H9 (cell line): Measurements from ENCODE around the gene MSH4. TPM values are rescaled to one million over a fixed set of nuclear protein-coding genes. Genes with fewer than 3 reads are reported as not detected.

Source experiments
- DNase-seq: peaks from one replicate; pipeline ENCODE4 v3.0.0-alpha.2; 2017
- H2AFZ ChIP-seq: one replicate; pipeline ENCODE4 v1.6.1; 2013; ENCODE audit warnings: mild to moderate bottlenecking, low read length, control low read depth, moderate library complexity
- H2AK5ac ChIP-seq: 2 replicates; pipeline ENCODE4 v1.6.1; 2013; ENCODE audit warnings: low read length, control low read depth, mixed read lengths; ENCODE audit not compliant: insufficient read length
- H2BK120ac ChIP-seq: one replicate; pipeline ENCODE4 v1.6.1; 2013; ENCODE audit warnings: low read depth, mild to moderate bottlenecking, low read length, control low read depth, inconsistent platforms; ENCODE audit not compliant: poor library complexity, severe bottlenecking
- H2BK12ac ChIP-seq: 2 replicates; pipeline ENCODE4 v1.6.1; 2013; ENCODE audit warnings: low read length, control low read depth, mixed read lengths, low read depth; ENCODE audit not compliant: insufficient read length
- H2BK15ac ChIP-seq: 2 replicates; pipeline ENCODE4 v1.6.1; 2013; ENCODE audit warnings: low read depth, low read length, control low read depth
- H2BK20ac ChIP-seq: one replicate; pipeline ENCODE4 v1.6.1; 2013; ENCODE audit warnings: low read depth, mild to moderate bottlenecking, low read length, control low read depth, inconsistent platforms; ENCODE audit not compliant: poor library complexity, severe bottlenecking
- H2BK5ac ChIP-seq: 2 replicates; pipeline ENCODE4 v1.6.1; 2013; ENCODE audit warnings: low read length, control low read depth, mixed read lengths; ENCODE audit not compliant: insufficient read length
- H3K14ac ChIP-seq: 2 replicates; pipeline ENCODE4 v1.6.1; 2013; ENCODE audit warnings: low read length, control low read depth; ENCODE audit not compliant: insufficient read depth
- H3K18ac ChIP-seq: 2 replicates; pipeline ENCODE4 v1.6.1; 2013; ENCODE audit warnings: low read depth, mild to moderate bottlenecking, mixed read lengths, low read length, control low read depth; ENCODE audit not compliant: insufficient read length
- H3K23ac ChIP-seq: 2 replicates; pipeline ENCODE4 v1.6.1; 2013; ENCODE audit warnings: low read length, control low read depth, mixed read lengths, low read depth; ENCODE audit not compliant: insufficient read length
- H3K23me2 ChIP-seq: 2 replicates; pipeline ENCODE4 v1.6.1; 2013; ENCODE audit warnings: low read depth, mild to moderate bottlenecking, mixed read lengths, low read length, control low read depth; ENCODE audit not compliant: insufficient read length, poor library complexity, severe bottlenecking
- H3K27ac ChIP-seq: 2 replicates; pipeline ENCODE4 v1.5.1; 2013; ENCODE audit warnings: low read length, control low read depth, mixed read lengths, low read depth; ENCODE audit not compliant: insufficient read length
- H3K27me3 ChIP-seq: 2 replicates; pipeline ENCODE4 v1.6.1; 2013; ENCODE audit warnings: low read length, control low read depth, inconsistent platforms; ENCODE audit not compliant: insufficient read depth
- H3K4ac ChIP-seq: 2 replicates; pipeline ENCODE4 v1.6.1; 2013; ENCODE audit warnings: low read depth, mild to moderate bottlenecking, control low read depth, inconsistent platforms, low read length, moderate library complexity
- H3K4me1 ChIP-seq: 2 replicates; pipeline ENCODE4 v1.6.1; 2013; ENCODE audit warnings: low read length, control low read depth, inconsistent platforms; ENCODE audit not compliant: insufficient read depth
- H3K4me2 ChIP-seq: 2 replicates; pipeline ENCODE4 v1.6.1; 2013; ENCODE audit warnings: low read length, control low read depth, mixed read lengths; ENCODE audit not compliant: insufficient read length, insufficient read depth
- H3K56ac ChIP-seq: 2 replicates; pipeline ENCODE4 v1.6.1; 2013; ENCODE audit warnings: low read depth, mild to moderate bottlenecking, mixed read lengths, low read length, control low read depth; ENCODE audit not compliant: insufficient read length
- H3K79me1 ChIP-seq: 2 replicates; pipeline ENCODE4 v1.6.1; 2013; ENCODE audit warnings: low read depth, mild to moderate bottlenecking, moderate library complexity, low read length, control low read depth, inconsistent platforms; ENCODE audit not compliant: insufficient read depth, poor library complexity, severe bottlenecking
- H3K79me2 ChIP-seq: 2 replicates; pipeline ENCODE4 v1.6.1; 2013; ENCODE audit warnings: low read length, control low read depth, inconsistent platforms; ENCODE audit not compliant: insufficient read depth
- H3K9ac ChIP-seq: 2 replicates; pipeline ENCODE4 v1.6.1; 2013; ENCODE audit warnings: low read length, control low read depth, mixed read lengths; ENCODE audit not compliant: insufficient read length; ENCODE audit errors: extremely low read depth
- H3K9me3 ChIP-seq: one replicate; pipeline ENCODE4 v1.6.1; 2013; ENCODE audit warnings: low read depth, low read length, inconsistent platforms; ENCODE audit not compliant: control insufficient read depth
- H3T11ph ChIP-seq: one replicate; pipeline ENCODE4 v1.6.1; 2013; ENCODE audit warnings: mild to moderate bottlenecking, low read length, control low read depth, inconsistent platforms
- H4K20me1 ChIP-seq: one replicate; pipeline ENCODE4 v1.6.1; 2013; ENCODE audit not compliant: control insufficient read depth, insufficient read length, insufficient read depth
- H4K5ac ChIP-seq: 2 replicates; pipeline ENCODE4 v1.6.1; 2013; ENCODE audit warnings: low read depth, mild to moderate bottlenecking, mixed read lengths, low read length, control low read depth; ENCODE audit not compliant: insufficient read length
- H4K8ac ChIP-seq: replicated peaks from 2 replicates; pipeline ENCODE4 v1.6.1; 2013; ENCODE audit warnings: low read length, control low read depth, mixed read lengths, low read depth; ENCODE audit not compliant: insufficient read length
- H4K91ac ChIP-seq: 2 replicates; pipeline ENCODE4 v1.6.1; 2013; ENCODE audit warnings: low read depth, mild to moderate bottlenecking, moderate library complexity, mixed read lengths, low read length, control low read depth; ENCODE audit not compliant: insufficient read length
- H3K27ac Mint-ChIP-seq, 3 experiments: 2 replicates in 2 of 3; 3 replicates in 1 of 3; pipeline ENCODE4 v1.8.0; 2020 to 2021; ENCODE audit warnings: mixed read lengths in 3 of 3, mild to moderate bottlenecking in 1 of 3, moderate library complexity in 1 of 3
- H3K27me3 Mint-ChIP-seq: 2 replicates; pipeline ENCODE4 v1.8.0; 2021; ENCODE audit warnings: low read depth, mild to moderate bottlenecking, moderate library complexity, mixed read lengths
- H3K36me3 Mint-ChIP-seq, 3 experiments: 2 replicates in 2 of 3; 3 replicates in 1 of 3; pipeline ENCODE4 v1.8.0; 2020 to 2021; ENCODE audit warnings: low read depth in 3 of 3, mixed read lengths in 3 of 3; ENCODE audit not compliant: insufficient read depth in 1 of 3
- H3K4me1 Mint-ChIP-seq, 2 experiments: 2 replicates each; pipeline ENCODE4 v1.8.0; 2020; ENCODE audit warnings: mixed read lengths in 2 of 2
- H3K4me3 Mint-ChIP-seq, 2 experiments: 2 replicates in 1 of 2; 3 replicates in 1 of 2; pipeline ENCODE4 v1.8.0; 2020 to 2021; ENCODE audit warnings: mild to moderate bottlenecking in 2 of 2, mixed read lengths in 2 of 2, moderate library complexity in 1 of 2
- H3K9me3 Mint-ChIP-seq, 2 experiments: 2 replicates in 1 of 2; 3 replicates in 1 of 2; pipeline ENCODE4 v1.8.0; 2020; ENCODE audit warnings: mild to moderate bottlenecking in 2 of 2, mixed read lengths in 2 of 2, moderate library complexity in 1 of 2
- WGBS: extraction: QIAGEN DNeasy Blood & Tissue Kit; methylation state at CpG from one replicate; pipeline ENCODE4 v1.1.7; 2013; ENCODE audit warnings: missing lambda C conversion rate, low lambda C conversion rate, mixed read lengths; ENCODE audit not compliant: insufficient read length; ENCODE audit errors: extremely low coverage; 5-methylcytosine and 5-hydroxymethylcytosine counted together
- total RNA-seq: library from RNA; stranded (reverse); gene quantifications from 2 replicates; pipeline ENCODE4 v1.2.1, GENCODE V29; 2021
- TF ChIP-seq, protein P1 (sequence below): fragments of 200-600 bp; sonication (generic); conservative IDR thresholded peaks from 3 replicates; pipeline ENCODE4 v1.8.0; 2021; ENCODE audit warnings: antibody characterized with exemption, mild to moderate bottlenecking

The MSH4 gene
- total RNA-seq, 1 experiment from 2014 or later = 0.63 TPM

DNA sequence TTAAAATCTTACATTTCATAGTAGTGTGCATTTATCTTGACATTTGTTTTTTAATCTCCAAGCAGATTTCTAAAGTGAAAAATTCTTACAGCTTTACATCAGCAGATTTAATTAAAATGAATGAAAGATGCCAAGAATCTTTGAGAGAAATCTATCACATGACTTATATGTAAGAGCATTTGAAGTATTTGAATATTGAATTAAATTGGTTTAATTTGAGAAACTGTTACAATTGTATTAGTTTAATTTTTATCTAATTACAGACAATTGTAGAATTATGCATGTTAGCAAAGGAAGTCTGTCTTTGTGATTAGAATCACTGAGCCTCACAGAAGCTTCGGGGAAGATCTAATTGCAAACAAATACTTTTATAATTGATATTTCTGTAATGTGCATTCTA is 83.3 kb downstream of the MSH4 start:
- Histone ChIP-seq H4K91ac (no peak overlapping the region), H3K4ac (no peak overlapping the region), H4K5ac (no peak overlapping the region), H3K9me3 (no peaks in the 10 kb centered on the region), H3K27ac (no peak overlapping the region), H4K8ac (no peak overlapping the region), H2BK15ac (no peak overlapping the region), H3K23me2 (no peaks in the 10 kb centered on the region), H3K14ac (no peak overlapping the region), H3K18ac (no peak overlapping the region), H3K4me2 (no peak overlapping the region), H3K56ac (no peak overlapping the region), H2BK12ac (no peak overlapping the region), H3K4me1 (no peaks in the 10 kb centered on the region), H2AK5ac (no peak overlapping the region), H4K20me1 (no peaks in the 10 kb centered on the region), H2AFZ (no peak overlapping the region), H3K27me3 (no peaks in the 10 kb centered on the region), H3K79me2 (no peaks in the 10 kb centered on the region), H3K23ac (no peak overlapping the region), H3K79me1 (no peaks in the 10 kb centered on the region), H3T11ph (no peak overlapping the region), H3K9ac (no peak overlapping the region), H2BK5ac (no peak overlapping the region), H2BK20ac (no peak overlapping the region), H2BK120ac (no peak overlapping the region)
- no peak overlapping the region for H3K4me3 Mint-ChIP-seq
- H3K4me1 Mint-ChIP-seq = no peaks in the 10 kb centered on the region
- no peak for DNase-seq
- H3K9me3 Mint-ChIP-seq = no peaks in the 10 kb centered on the region
- TF ChIP-seq, protein P1, sequence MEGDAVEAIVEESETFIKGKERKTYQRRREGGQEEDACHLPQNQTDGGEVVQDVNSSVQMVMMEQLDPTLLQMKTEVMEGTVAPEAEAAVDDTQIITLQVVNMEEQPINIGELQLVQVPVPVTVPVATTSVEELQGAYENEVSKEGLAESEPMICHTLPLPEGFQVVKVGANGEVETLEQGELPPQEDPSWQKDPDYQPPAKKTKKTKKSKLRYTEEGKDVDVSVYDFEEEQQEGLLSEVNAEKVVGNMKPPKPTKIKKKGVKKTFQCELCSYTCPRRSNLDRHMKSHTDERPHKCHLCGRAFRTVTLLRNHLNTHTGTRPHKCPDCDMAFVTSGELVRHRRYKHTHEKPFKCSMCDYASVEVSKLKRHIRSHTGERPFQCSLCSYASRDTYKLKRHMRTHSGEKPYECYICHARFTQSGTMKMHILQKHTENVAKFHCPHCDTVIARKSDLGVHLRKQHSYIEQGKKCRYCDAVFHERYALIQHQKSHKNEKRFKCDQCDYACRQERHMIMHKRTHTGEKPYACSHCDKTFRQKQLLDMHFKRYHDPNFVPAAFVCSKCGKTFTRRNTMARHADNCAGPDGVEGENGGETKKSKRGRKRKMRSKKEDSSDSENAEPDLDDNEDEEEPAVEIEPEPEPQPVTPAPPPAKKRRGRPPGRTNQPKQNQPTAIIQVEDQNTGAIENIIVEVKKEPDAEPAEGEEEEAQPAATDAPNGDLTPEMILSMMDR = no peak
- no peaks in the 10 kb centered on the region for H3K36me3 Mint-ChIP-seq
- H3K27me3 Mint-ChIP-seq = no peaks in the 10 kb centered on the region
- no peak overlapping the region for H3K27ac Mint-ChIP-seq
- no CpG with 5 or more reads among the region's 1 CpG for WGBS
